LNCaP clone FGC (cell line): ENCODE results near the gene KRT78.

Experiments
- DNase-seq: peaks from one replicate; pipeline ENCODE4 v3.0.0-alpha.2; 2011; ENCODE audit warnings: low read depth
- H3K4me3 ChIP-seq: 2 replicates; pipeline ENCODE4 v1.5.1; 2011; ENCODE audit warnings: mild to moderate bottlenecking, low read depth, low read length, control low read depth
- CTCF ChIP-seq: IDR thresholded peaks from 2 replicates; pipeline ENCODE4 v1.5.1; 2012; ENCODE audit warnings: mild to moderate bottlenecking; ENCODE audit not compliant: control insufficient read depth, insufficient read depth; ENCODE audit errors: extremely low read depth

The KRT78 gene

GRCh38 chr12:52805000-52805399, 43.8 kb downstream of the KRT78 start:
- no peak for DNase-seq
- no peak overlapping the region for H3K4me3 ChIP-seq
- TF ChIP-seq CTCF = no peak

GRCh38 chr12:52802442-52802841, 46.4 kb downstream of the KRT78 start:
- TF ChIP-seq CTCF = no peak
- H3K4me3 ChIP-seq = no peak overlapping the region
- no peak for DNase-seq

GRCh38 chr12:52801773-52802172, 47.0 kb downstream of the KRT78 start:
- no peak for DNase-seq
- no peak overlapping the region for H3K4me3 ChIP-seq
- TF ChIP-seq CTCF = no peak

- DNase-seq = no peak
- no peak overlapping the region for H3K4me3 ChIP-seq
- no peak for TF ChIP-seq CTCF
Observed at GRCh38 chr12:52800259-52800917, 48.4 kb downstream of the KRT78 start.

- no peak for DNase-seq
- H3K4me3 ChIP-seq = no peak overlapping the region
- no peak for TF ChIP-seq CTCF
Observed at GRCh38 chr12:52799505-52800211, 49.1 kb downstream of the KRT78 start.

GRCh38 chr12:52798671-52799504, 49.9 kb downstream of the KRT78 start:
- no peak for DNase-seq
- H3K4me3 ChIP-seq = no peak overlapping the region
- no peak for TF ChIP-seq CTCF
